ENCODE data around the gene CTSD.

Gene CTSD

GRCh38 chr11:1746511-1746931 is 17.2 kb downstream of the CTSD start:
- WGBS, 2 experiments (ENCODE audit: insufficient coverage in 2 of 2) = 92 to 94% methylated on average over 11 to 16 of the region's 22 CpGs
- Histone ChIP-seq H3K9me3 (ENCODE audit: control insufficient read depth, low read length) (no peaks in the 10 kb centered on the region), H3K4me3 (ENCODE audit: extremely low read depth, insufficient read depth, low read length, poor library complexity, severe bottlenecking) (no peak overlapping the region), H3K36me3 (ENCODE audit: control insufficient read depth, insufficient read depth, low read length) (no peaks in the 10 kb centered on the region), H3K27ac (ENCODE audit: low read depth, low read length, severe bottlenecking) (no peak overlapping the region), H3K4me1 (ENCODE audit: control insufficient read depth, insufficient read depth, low read length, poor library complexity, severe bottlenecking) (peaks cover 2% of the 10 kb centered on the region)

- Histone ChIP-seq H3K9me3 (ENCODE audit: control insufficient read depth, low read length) (no peaks in the 10 kb centered on the region), H3K4me1 (ENCODE audit: control insufficient read depth, insufficient read depth, low read length, poor library complexity, severe bottlenecking) (peaks cover 2% of the 10 kb centered on the region), H3K27ac (ENCODE audit: low read depth, low read length, severe bottlenecking) (no peak overlapping the region), H3K36me3 (ENCODE audit: control insufficient read depth, insufficient read depth, low read length) (no peaks in the 10 kb centered on the region), H3K4me3 (ENCODE audit: extremely low read depth, insufficient read depth, low read length, poor library complexity, severe bottlenecking) (no peak overlapping the region)
- WGBS, 2 experiments (ENCODE audit: insufficient coverage in 2 of 2) = 93 to 94% methylated on average over 14 of the region's 14 CpGs
These were observed 17.9 kb downstream of the CTSD start for GRCh38 chr11:1745701-1746320.

- Histone ChIP-seq H3K36me3 (ENCODE audit: control insufficient read depth, insufficient read depth, low read length) (no peaks in the 10 kb centered on the region), H3K4me3 (ENCODE audit: extremely low read depth, insufficient read depth, low read length, poor library complexity, severe bottlenecking) (no peak overlapping the region), H3K27ac (ENCODE audit: low read depth, low read length, severe bottlenecking) (no peak overlapping the region), H3K4me1 (ENCODE audit: control insufficient read depth, insufficient read depth, low read length, poor library complexity, severe bottlenecking) (peaks cover 2% of the 10 kb centered on the region), H3K9me3 (ENCODE audit: control insufficient read depth, low read length) (no peaks in the 10 kb centered on the region)
- 87 to 88% methylated on average over 13 to 15 of the region's 18 CpGs for WGBS, 2 experiments (ENCODE audit: insufficient coverage in 2 of 2)
These were observed 18.6 kb downstream of the CTSD start for GRCh38 chr11:1744891-1745700.

- WGBS, 2 experiments (ENCODE audit: insufficient coverage in 2 of 2) = 81 to 91% methylated on average over 17 to 22 of the region's 23 CpGs
- H3K4me3 ChIP-seq (ENCODE audit: extremely low read depth, insufficient read depth, low read length, poor library complexity, severe bottlenecking) = no peak overlapping the region
- no peaks in the 10 kb centered on the region for H3K36me3 ChIP-seq (ENCODE audit: control insufficient read depth, insufficient read depth, low read length)
- H3K4me1 ChIP-seq (ENCODE audit: control insufficient read depth, insufficient read depth, low read length, poor library complexity, severe bottlenecking) = peaks cover 2% of the 10 kb centered on the region
- no peak overlapping the region for H3K27ac ChIP-seq (ENCODE audit: low read depth, low read length, severe bottlenecking)
- no peaks in the 10 kb centered on the region for H3K9me3 ChIP-seq (ENCODE audit: control insufficient read depth, low read length)
These were observed 19.4 kb downstream of the CTSD start for GRCh38 chr11:1744137-1744886.

- Histone ChIP-seq H3K4me1 (ENCODE audit: control insufficient read depth, insufficient read depth, low read length, poor library complexity, severe bottlenecking) (peaks cover 2% of the 10 kb centered on the region), H3K27ac (ENCODE audit: low read depth, low read length, severe bottlenecking) (no peak overlapping the region), H3K4me3 (ENCODE audit: extremely low read depth, insufficient read depth, low read length, poor library complexity, severe bottlenecking) (no peak overlapping the region), H3K36me3 (ENCODE audit: control insufficient read depth, insufficient read depth, low read length) (no peaks in the 10 kb centered on the region), H3K9me3 (ENCODE audit: control insufficient read depth, low read length) (no peaks in the 10 kb centered on the region)
- WGBS, 2 experiments (ENCODE audit: insufficient coverage in 2 of 2) = 70 to 76% methylated on average over 9 to 10 of the region's 10 CpGs
These were observed 20.1 kb downstream of the CTSD start for GRCh38 chr11:1743585-1744136.

GRCh38 chr11:1742869-1743584 is 20.7 kb downstream of the CTSD start:
- Histone ChIP-seq H3K27ac (ENCODE audit: low read depth, low read length, severe bottlenecking) (no peak overlapping the region), H3K9me3 (ENCODE audit: control insufficient read depth, low read length) (no peaks in the 10 kb centered on the region), H3K36me3 (ENCODE audit: control insufficient read depth, insufficient read depth, low read length) (no peaks in the 10 kb centered on the region), H3K4me1 (ENCODE audit: control insufficient read depth, insufficient read depth, low read length, poor library complexity, severe bottlenecking) (no peaks in the 10 kb centered on the region), H3K4me3 (ENCODE audit: extremely low read depth, insufficient read depth, low read length, poor library complexity, severe bottlenecking) (no peak overlapping the region)
- 79 to 86% methylated on average over 3 of the region's 3 CpGs for WGBS, 2 experiments (ENCODE audit: insufficient coverage in 2 of 2)

- no peak overlapping the region for H3K4me3 ChIP-seq (ENCODE audit: extremely low read depth, insufficient read depth, low read length, poor library complexity, severe bottlenecking)
- no peaks in the 10 kb centered on the region for H3K4me1 ChIP-seq (ENCODE audit: control insufficient read depth, insufficient read depth, low read length, poor library complexity, severe bottlenecking)
- WGBS, 2 experiments (ENCODE audit: insufficient coverage in 2 of 2) = 67 to 70% methylated on average over 4 of the region's 4 CpGs
- H3K36me3 ChIP-seq (ENCODE audit: control insufficient read depth, insufficient read depth, low read length) = no peaks in the 10 kb centered on the region
- no peak overlapping the region for H3K27ac ChIP-seq (ENCODE audit: low read depth, low read length, severe bottlenecking)
- no peaks in the 10 kb centered on the region for H3K9me3 ChIP-seq (ENCODE audit: control insufficient read depth, low read length)
These were observed 21.4 kb downstream of the CTSD start for GRCh38 chr11:1742371-1742770.

- no peaks in the 10 kb centered on the region for H3K9me3 ChIP-seq (ENCODE audit: control insufficient read depth, low read length)
- H3K4me1 ChIP-seq (ENCODE audit: control insufficient read depth, insufficient read depth, low read length, poor library complexity, severe bottlenecking) = no peaks in the 10 kb centered on the region
- no peaks in the 10 kb centered on the region for H3K36me3 ChIP-seq (ENCODE audit: control insufficient read depth, insufficient read depth, low read length)
- no peak overlapping the region for H3K27ac ChIP-seq (ENCODE audit: low read depth, low read length, severe bottlenecking)
- 80 to 94% methylated on average over 2 of the region's 4 CpGs for WGBS, 2 experiments (ENCODE audit: insufficient coverage in 2 of 2)
- H3K4me3 ChIP-seq (ENCODE audit: extremely low read depth, insufficient read depth, low read length, poor library complexity, severe bottlenecking) = no peak overlapping the region
These were observed 22.0 kb downstream of the CTSD start for GRCh38 chr11:1741741-1742140.

GRCh38 chr11:1740786-1741530 is 22.8 kb downstream of the CTSD start:
- Histone ChIP-seq H3K9me3 (ENCODE audit: control insufficient read depth, low read length) (no peaks in the 10 kb centered on the region), H3K4me3 (ENCODE audit: extremely low read depth, insufficient read depth, low read length, poor library complexity, severe bottlenecking) (no peak overlapping the region)

GRCh38 chr11:1739576-1739975 is 24.2 kb downstream of the CTSD start:
- H3K36me3 ChIP-seq (ENCODE audit: control insufficient read depth, insufficient read depth, low read length) = no peaks in the 10 kb centered on the region
- no peak overlapping the region for H3K4me3 ChIP-seq (ENCODE audit: extremely low read depth, insufficient read depth, low read length, poor library complexity, severe bottlenecking)
- H3K9me3 ChIP-seq (ENCODE audit: control insufficient read depth, low read length) = no peaks in the 10 kb centered on the region
- no peak overlapping the region for H3K27ac ChIP-seq (ENCODE audit: low read depth, low read length, severe bottlenecking)
- no peaks in the 10 kb centered on the region for H3K4me1 ChIP-seq (ENCODE audit: control insufficient read depth, insufficient read depth, low read length, poor library complexity, severe bottlenecking)
- WGBS, 2 experiments (ENCODE audit: insufficient coverage in 2 of 2) = 76 to 81% methylated on average over 5 to 8 of the region's 8 CpGs

More at GRCh38 chr11:1740786-1741530, 22.8 kb downstream of the CTSD start:
- Histone ChIP-seq H3K4me1 (ENCODE audit: control insufficient read depth, insufficient read depth, low read length, poor library complexity, severe bottlenecking) (no peaks in the 10 kb centered on the region), H3K27ac (ENCODE audit: low read depth, low read length, severe bottlenecking) (no peak overlapping the region), H3K36me3 (ENCODE audit: control insufficient read depth, insufficient read depth, low read length) (no peaks in the 10 kb centered on the region)
- WGBS, 2 experiments (ENCODE audit: insufficient coverage in 2 of 2) = 87% methylated on average over 4 to 6 of the region's 8 CpGs
